OCI-LY7 (cell line): ENCODE data around the gene R3HCC1L. TPM values are rescaled to one million over a fixed set of nuclear protein-coding genes. Genes with fewer than 3 reads are reported as not detected.
"Not testable (repeated sequence)": the region's sequence is repeated elsewhere in the genome, so short reads cannot be mapped to it uniquely, and the experiment has no call there.

Experiments
- BruUV-seq: library from RNA; stranded (reverse); fragments of 400-500 nt; replicated peaks from 2 replicates; lab custom pipeline; 2021; lab: Mats Ljungman, UMichigan
- CTCF ChIA-PET: fragments of 300-600 bp; sonication (Branson Sonifier 250); formaldehyde crosslinking; loops from one replicate; lab custom pipeline; 2022; ENCODE audit warnings: antibody characterized with exemption; ENCODE audit not compliant: unreplicated experiment; lab: Charles Lee
- POLR2A ChIA-PET: fragments of 300-600 bp; sonication (Branson Sonifier 250); formaldehyde crosslinking; loops from one replicate; lab custom pipeline; 2022; ENCODE audit warnings: antibody characterized with exemption; lab: Charles Lee
- DNase-seq: peaks from one replicate; pipeline ENCODE4 v3.0.0-alpha.2; 2015; ENCODE audit warnings: low spot score
- H2AFZ ChIP-seq: fragments of 200-600 bp; sonication (generic), shearing (Covaris generic); 2 replicates; pipeline ENCODE4 v1.6.1; 2014; ENCODE audit warnings: mild to moderate bottlenecking, antibody characterized with exemption, low read length, moderate library complexity
- H3K27ac ChIP-seq: fragments of 200-600 bp; sonication (generic); 2 replicates; pipeline ENCODE4 v1.5.1; 2014; ENCODE audit warnings: mixed run types, low read depth, mild to moderate bottlenecking, moderate library complexity, low read length, inconsistent platforms; ENCODE audit not compliant: poor library complexity, severe bottlenecking
- H3K36me3 ChIP-seq: fragments of 200-600 bp; sonication (generic); 2 replicates; pipeline ENCODE4 v1.6.1; 2014; ENCODE audit warnings: mild to moderate bottlenecking, antibody characterized with exemption, low read length, moderate library complexity, mixed read lengths; ENCODE audit not compliant: insufficient read depth
- H3K4me1 ChIP-seq: fragments of 200-600 bp; sonication (generic); 2 replicates; pipeline ENCODE4 v1.5.1; 2014; ENCODE audit warnings: mild to moderate bottlenecking, low read length; ENCODE audit not compliant: insufficient read depth, poor library complexity, severe bottlenecking
- H3K4me2 ChIP-seq: fragments of 200-600 bp; sonication (generic); 2 replicates; pipeline ENCODE4 v1.6.1; 2014; ENCODE audit warnings: mild to moderate bottlenecking, low read length
- H3K4me3 ChIP-seq: fragments of 200-600 bp; sonication (generic); 2 replicates; pipeline ENCODE4 v1.5.1; 2014; ENCODE audit warnings: mild to moderate bottlenecking, low read depth, low read length; ENCODE audit not compliant: poor library complexity, severe bottlenecking
- H3K79me2 ChIP-seq: fragments of 200-600 bp; sonication (generic); 2 replicates; pipeline ENCODE4 v1.6.1; 2016; ENCODE audit warnings: low read depth, mild to moderate bottlenecking, low read length, moderate library complexity, mixed read lengths; ENCODE audit not compliant: insufficient read depth
- H3K9me2 ChIP-seq: fragments of 200-600 bp; sonication (generic); 2 replicates; pipeline ENCODE4 v1.6.1; 2016; ENCODE audit warnings: mild to moderate bottlenecking, low read length, mixed read lengths; ENCODE audit not compliant: insufficient read depth
- H3K9me3 ChIP-seq: fragments of 200-600 bp; sonication (generic); 2 replicates; pipeline ENCODE4 v1.6.1; 2014; ENCODE audit warnings: mild to moderate bottlenecking, mixed run types, low read length, mixed read lengths
- H4K20me1 ChIP-seq: fragments of 200-600 bp; sonication (generic); 2 replicates; pipeline ENCODE4 v1.6.1; 2014; ENCODE audit warnings: mild to moderate bottlenecking, antibody characterized with exemption, low read length, moderate library complexity, mixed read lengths; ENCODE audit not compliant: insufficient read depth
- CTCF ChIP-seq: fragments of 200-600 bp; sonication (generic); conservative IDR thresholded peaks from 2 replicates; pipeline ENCODE4 v1.5.1; 2014; ENCODE audit warnings: mild to moderate bottlenecking, antibody characterized with exemption, low read length, moderate library complexity, mixed read lengths
- EZH2phosphoT487 ChIP-seq: fragments of 200-600 bp; sonication (generic); IDR thresholded peaks from 2 replicates; pipeline ENCODE4 v1.6.1; 2018; ENCODE audit warnings: low read depth, borderline replicate concordance, mild to moderate bottlenecking, mixed run types, antibody characterized with exemption, low read length, moderate library complexity, mixed read lengths
- intact Hi-C: fragments of 100-400 bp; cut with micrococcal nuclease; formaldehyde crosslinking; loops from one replicate; pipeline ENCODE4 v1.10.0; 2022; ENCODE audit not compliant: unreplicated experiment
- total RNA-seq, 2 experiments: library from RNA; depleted of rRNA in 1 of 2; stranded (reverse); fragments of >200 nt in 1 of 2; shearing (Covaris generic) in 1 of 2; gene quantifications; 2 replicates each; pipeline ENCODE4 v1.2.3, GENCODE V29; 2014 to 2022

Gene R3HCC1L
- total RNA-seq, 2 experiments from 2014 or later, result 38.8 to 42.0 TPM

- Histone ChIP-seq H3K27ac (no peak overlapping the region), H3K4me2 (no peak overlapping the region), H2AFZ (no peak overlapping the region), H3K9me3 (peaks cover 62% of the 10 kb centered on the region), H3K4me1 (no peaks in the 10 kb centered on the region), H3K79me2 (peaks cover 84% of the 10 kb centered on the region), H3K9me2 (no peaks in the 10 kb centered on the region), H4K20me1 (0 out of 2 replicates have a peak, but pooled peaks cover under 1% of the 10 kb centered on the region), H3K36me3 (peaks cover 84% of the 10 kb centered on the region), H3K4me3 (no peak overlapping the region)
- ChIA-PET POLR2A (interaction anchor here (1.9 kb wide), 1 partner anchor 14 kb away, joined by 7 read pairs; no protein-coding TSS in a partner anchor), CTCF (no interaction called here)
- intact Hi-C loops, result no loop called here
- BruUV-seq, result no TSS peak
- DNase-seq, result no peak
- TF ChIP-seq CTCF (no peak), EZH2phosphoT487 (no peak)
Measured at GRCh38 chr10:98149858-98150257, 15.4 kb downstream of the R3HCC1L start.

GRCh38 chr10:98150544-98150943 lies 16.1 kb downstream of the R3HCC1L start:
- DNase-seq, result no peak
- peaks cover 59% of the 10 kb centered on the region for H3K9me3 ChIP-seq
- H3K4me3 ChIP-seq, result no peak overlapping the region
- H3K27ac ChIP-seq, result no peak overlapping the region
- ChIA-PET CTCF (no interaction called here), POLR2A (interaction anchor here (1.7 to 1.9 kb wide), 2 partner anchors 9 to 13 kb away, joined by 5 to 7 read pairs; no protein-coding TSS in a partner anchor)
- H3K9me2 ChIP-seq, result no peaks in the 10 kb centered on the region
- no peaks in the 10 kb centered on the region for H3K4me1 ChIP-seq
- H2AFZ ChIP-seq, result no peak overlapping the region
- TF ChIP-seq CTCF (no peak), EZH2phosphoT487 (no peak)
- H3K4me2 ChIP-seq, result no peak overlapping the region
- intact Hi-C loops, result no loop called here
- peaks cover 83% of the 10 kb centered on the region for H3K36me3 ChIP-seq
- BruUV-seq, result no TSS peak
- peaks cover 84% of the 10 kb centered on the region for H3K79me2 ChIP-seq
- H4K20me1 ChIP-seq, result no peaks in the 10 kb centered on the region

DNA sequence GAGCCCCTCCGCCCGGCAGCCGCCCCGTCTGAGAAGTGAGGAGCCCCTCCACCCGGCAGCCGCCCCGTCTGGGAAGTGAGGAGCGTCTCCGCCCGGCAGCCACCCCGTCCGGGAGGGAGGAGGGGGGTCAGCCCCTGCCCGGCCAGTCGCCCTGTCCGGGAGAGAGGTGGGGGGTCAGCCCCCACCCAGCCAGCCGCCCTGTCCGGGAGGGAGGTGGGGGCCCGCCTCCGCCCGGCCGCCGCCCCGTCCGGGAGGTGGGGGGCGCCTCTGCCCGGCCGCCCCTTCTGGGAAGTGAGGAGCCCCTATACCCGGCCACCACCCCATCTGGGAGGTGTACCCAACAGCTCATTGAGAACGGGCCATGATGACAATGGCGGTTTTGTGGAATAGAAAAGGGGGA lies 18.3 kb downstream of the R3HCC1L start:
- H3K4me2 ChIP-seq, POLR2A ChIA-PET, H3K27ac ChIP-seq, H4K20me1 ChIP-seq, intact Hi-C loops, H2AFZ ChIP-seq, H3K4me1 ChIP-seq, BruUV-seq, H3K4me3 ChIP-seq, CTCF ChIA-PET, H3K9me2 ChIP-seq, DNase-seq: not testable (repeated sequence)
- peaks cover 83% of the 10 kb centered on the region for H3K36me3 ChIP-seq
- peaks cover 39% of the 10 kb centered on the region for H3K9me3 ChIP-seq
- peaks cover 84% of the 10 kb centered on the region for H3K79me2 ChIP-seq

- Histone ChIP-seq H3K9me3 (peaks cover 33% of the 10 kb centered on the region), H3K36me3 (peaks cover 83% of the 10 kb centered on the region), H3K4me1 (peaks cover 12% of the 10 kb centered on the region), H3K79me2 (peaks cover 84% of the 10 kb centered on the region)
- CTCF ChIA-PET, H4K20me1 ChIP-seq, H2AFZ ChIP-seq, H3K27ac ChIP-seq, POLR2A ChIA-PET, H3K4me2 ChIP-seq, BruUV-seq, H3K9me2 ChIP-seq, H3K4me3 ChIP-seq, DNase-seq, intact Hi-C loops: not testable (repeated sequence)
Measured at GRCh38 chr10:98153213-98153958, 18.9 kb downstream of the R3HCC1L start.
